ENCODE data around the gene NEAT1.

NEAT1 gene

GRCh38 chr11:65425105-65425970 is 2.7 kb downstream of the NEAT1 start:
- DNase-seq = no peak

GRCh38 chr11:65425971-65426838 is 3.6 kb downstream of the NEAT1 start:
- DNase-seq = no peak

GRCh38 chr11:65426839-65427690 is 4.5 kb downstream of the NEAT1 start:
- DNase-seq = no peak

- no peak for DNase-seq
Measured at GRCh38 chr11:65427691-65428577, 5.3 kb downstream of the NEAT1 start.

- no peak for DNase-seq
Measured at GRCh38 chr11:65428578-65429067, 6.0 kb downstream of the NEAT1 start.

- DNase-seq = no peak
Measured at GRCh38 chr11:65429068-65429681, 6.6 kb downstream of the NEAT1 start.

- no peak for DNase-seq
Measured at GRCh38 chr11:65429724-65430405, 7.3 kb downstream of the NEAT1 start.

- DNase-seq = no peak
Measured at GRCh38 chr11:65430406-65431217, 8.0 kb downstream of the NEAT1 start.

- DNase-seq = no peak
Measured at GRCh38 chr11:65431451-65432099, 9.0 kb downstream of the NEAT1 start.

GRCh38 chr11:65432100-65432650 is 9.6 kb downstream of the NEAT1 start:
- no peak for DNase-seq

GRCh38 chr11:65432686-65433582 is 10.3 kb downstream of the NEAT1 start:
- DNase-seq = no peak

- no peak for DNase-seq
Measured at GRCh38 chr11:65433657-65434056, 11.1 kb downstream of the NEAT1 start.

- DNase-seq = no peak
Measured at GRCh38 chr11:65434057-65434666, 11.6 kb downstream of the NEAT1 start.

- no peak for DNase-seq
Measured at GRCh38 chr11:65434667-65435410, 12.2 kb downstream of the NEAT1 start.

GRCh38 chr11:65435411-65435931 is 12.9 kb downstream of the NEAT1 start:
- DNase-seq = no peak

- no peak for DNase-seq
Measured at GRCh38 chr11:65435981-65436411, 13.4 kb downstream of the NEAT1 start.
